NT2/D1 (cell line): Measurements from ENCODE around the gene PPP2R5C.

Experiments used
- SUZ12 ChIP-seq: IDR thresholded peaks from 2 replicates; pipeline ENCODE4 v1.6.1; 2011; ENCODE audit not compliant: insufficient read length, insufficient read depth; ENCODE audit errors: extremely low read depth
- YY1 ChIP-seq: IDR thresholded peaks from 2 replicates; pipeline ENCODE4 v1.6.1; 2011; ENCODE audit not compliant: insufficient read length, insufficient read depth
- ZNF274 ChIP-seq: IDR thresholded peaks from 2 replicates; pipeline ENCODE4 v1.6.1; 2011; ENCODE audit warnings: mild to moderate bottlenecking, low read depth, low read length

- TF ChIP-seq YY1 (no peak), SUZ12 (no peak), ZNF274 (no peak)
These were observed 89.7 kb downstream of the PPP2R5C start for GRCh38 chr14:101851183-101851582.
